H1 (cell line): Measurements from ENCODE around the gene CTU1. TPM values are rescaled to one million over a fixed set of nuclear protein-coding genes. Genes with fewer than 3 reads are reported as not detected.

Source experiments
- CTCF ChIA-PET: fragments of 300-600 bp; sonication (Branson Sonifier 250); formaldehyde crosslinking; loops from one replicate; lab custom pipeline; 2021; ENCODE audit not compliant: partially characterized antibody; lab: Charles Lee
- POLR2A ChIA-PET: fragments of 300-600 bp; sonication (Branson Sonifier 250); formaldehyde crosslinking; loops from one replicate; lab custom pipeline; 2021; ENCODE audit warnings: inconsistent platforms; ENCODE audit not compliant: partially characterized antibody; lab: Charles Lee
- DNase-seq, 2 experiments: peaks; one replicate each; pipeline versions ENCODE4 v3.0.0 to v3.0.0-alpha.2; 2010 to 2022; ENCODE audit warnings: low spot score in 2 of 2, low read depth in 1 of 2, mixed read lengths in 1 of 2
- FAIRE-seq: peaks from 2 replicates; lab custom pipeline; 2011; peaks lifted over from hg19 to GRCh38; lab: Jason Lieb, UNC
- H2AFZ ChIP-seq: 2 replicates; pipeline ENCODE4 v1.8.1; 2012; ENCODE audit warnings: low read length, inconsistent platforms
- H2AK5ac ChIP-seq: 2 replicates; pipeline ENCODE4 v1.6.1; 2013; ENCODE audit warnings: low read depth, low read length
- H2BK120ac ChIP-seq: replicated peaks from 2 replicates; pipeline ENCODE3; 2013; ENCODE audit warnings: low read depth, low read length, inconsistent platforms
- H2BK12ac ChIP-seq: 2 replicates; pipeline ENCODE4 v1.6.1; 2013; ENCODE audit warnings: low read depth, low read length
- H2BK15ac ChIP-seq: 2 replicates; pipeline ENCODE4 v1.6.1; 2013; ENCODE audit warnings: low read length
- H2BK20ac ChIP-seq: 2 replicates; pipeline ENCODE4 v1.6.1; 2013; ENCODE audit warnings: low read length
- H2BK5ac ChIP-seq: 2 replicates; pipeline ENCODE4 v1.6.1; 2013; ENCODE audit warnings: low read depth, low read length
- H3K14ac ChIP-seq: 2 replicates; pipeline ENCODE4 v1.6.1; 2013; ENCODE audit warnings: inconsistent platforms; ENCODE audit not compliant: insufficient read length
- H3K18ac ChIP-seq: 2 replicates; pipeline ENCODE4 v1.6.1; 2013; ENCODE audit warnings: low read length; ENCODE audit errors: extremely low read depth
- H3K23ac ChIP-seq: 2 replicates; pipeline ENCODE4 v1.6.1; 2013; ENCODE audit warnings: inconsistent platforms; ENCODE audit not compliant: insufficient read length
- H3K23me2 ChIP-seq: 2 replicates; pipeline ENCODE4 v1.6.1; 2013; ENCODE audit warnings: low read depth, low read length
- H3K27ac ChIP-seq: 2 replicates; pipeline ENCODE4 v1.6.1; 2011; ENCODE audit warnings: low read depth, low read length, inconsistent platforms
- H3K27me3 ChIP-seq, 4 experiments: replicated peaks in 1 of 4; 1 replicate in 1 of 4; 2 replicates in 3 of 4; pipeline versions ENCODE4 v1.6.1 to v1.8.1; 2011 to 2013; ENCODE audit warnings: low read length in 3 of 4, mild to moderate bottlenecking in 3 of 4, inconsistent platforms in 2 of 4, mixed read lengths in 2 of 4, moderate library complexity in 1 of 4; ENCODE audit not compliant: control insufficient read depth in 3 of 4, insufficient read depth in 3 of 4; ENCODE audit errors: extremely low read depth in 1 of 4
- H3K36me3 ChIP-seq, 4 experiments: 2 replicates each; pipeline versions ENCODE4 v1.6.1 to v1.8.1; 2011 to 2013; ENCODE audit warnings: mild to moderate bottlenecking in 4 of 4, low read length in 3 of 4, moderate library complexity in 2 of 4, control low read depth in 1 of 4, inconsistent platforms in 1 of 4; ENCODE audit not compliant: insufficient read depth in 4 of 4, control insufficient read depth in 2 of 4
- H3K4ac ChIP-seq: replicated peaks from 2 replicates; pipeline ENCODE3; 2013; ENCODE audit warnings: low read length, low read depth, mixed read lengths, inconsistent platforms; ENCODE audit not compliant: insufficient read length
- H3K4me1 ChIP-seq, 4 experiments: replicated peaks in 1 of 4; 1 replicate in 1 of 4; 2 replicates in 3 of 4; pipeline versions ENCODE4 v1.6.1 to v1.8.1; 2011 to 2013; ENCODE audit warnings: low read length in 3 of 4, inconsistent platforms in 2 of 4, mixed read lengths in 1 of 4; ENCODE audit not compliant: insufficient read depth in 4 of 4, control insufficient read depth in 3 of 4
- H3K4me2 ChIP-seq, 2 experiments: 2 replicates each; pipeline versions ENCODE4 v1.6.1 to v1.8.1; 2011 to 2013; ENCODE audit warnings: low read depth in 2 of 2, low read length in 2 of 2, control low read depth in 1 of 2, inconsistent platforms in 1 of 2, mild to moderate bottlenecking in 1 of 2; ENCODE audit not compliant: insufficient read depth in 1 of 2
- H3K4me3 ChIP-seq, 4 experiments: fragments of 200-600, 300-600 bp in 1 of 4; sonication (generic), shearing (Covaris generic), sonication (Bioruptor Twin) in 1 of 4; 2 replicates each; pipeline versions ENCODE4 v1.5.1 to v1.8.1; 2011 to 2016; ENCODE audit warnings: low read length in 4 of 4, low read depth in 3 of 4, control low read depth in 2 of 4, inconsistent platforms in 2 of 4, mild to moderate bottlenecking in 2 of 4, mixed read lengths in 1 of 4, moderate library complexity in 1 of 4; ENCODE audit not compliant: insufficient read depth in 2 of 4; ENCODE audit errors: extremely low read depth in 1 of 4
- H3K56ac ChIP-seq: replicated peaks from 2 replicates; pipeline ENCODE3; 2013; ENCODE audit warnings: low read depth, mild to moderate bottlenecking, mixed read lengths, low read length, inconsistent platforms; ENCODE audit not compliant: insufficient read length
- H3K79me1 ChIP-seq: 2 replicates; pipeline ENCODE4 v1.6.1; 2013; ENCODE audit warnings: low read depth, low read length, control low read depth
- H3K79me2 ChIP-seq, 2 experiments: 2 replicates each; pipeline versions ENCODE4 v1.6.1 to v1.8.1; 2012 to 2013; ENCODE audit warnings: low read length in 2 of 2, mild to moderate bottlenecking in 2 of 2, inconsistent platforms in 1 of 2; ENCODE audit not compliant: insufficient read depth in 2 of 2, control insufficient read depth in 1 of 2
- H3K9ac ChIP-seq, 4 experiments: replicated peaks in 1 of 4; 1 replicate in 1 of 4; 2 replicates in 3 of 4; pipeline versions ENCODE4 v1.6.1 to v1.8.1; 2011 to 2013; ENCODE audit warnings: low read depth in 3 of 4, low read length in 3 of 4, control low read depth in 2 of 4, mild to moderate bottlenecking in 2 of 4, moderate library complexity in 2 of 4, inconsistent platforms in 1 of 4; ENCODE audit errors: extremely low read depth in 1 of 4
- H3K9me3 ChIP-seq, 2 experiments: 2 replicates each; pipeline versions ENCODE4 v1.6.1 to v1.8.1; 2012 to 2013; ENCODE audit warnings: mild to moderate bottlenecking in 2 of 2, moderate library complexity in 2 of 2, control low read depth in 1 of 2, inconsistent platforms in 1 of 2, low read depth in 1 of 2, low read length in 1 of 2, mixed read lengths in 1 of 2; ENCODE audit not compliant: insufficient read depth in 2 of 2
- H4K20me1 ChIP-seq, 2 experiments: replicated peaks in 1 of 2; 2 replicates each; pipeline versions ENCODE3 to v1.8.1; 2011 to 2013; ENCODE audit warnings: inconsistent platforms in 2 of 2, low read length in 2 of 2, mild to moderate bottlenecking in 1 of 2; ENCODE audit not compliant: insufficient read depth in 2 of 2, control insufficient read depth in 1 of 2
- H4K5ac ChIP-seq: 2 replicates; pipeline ENCODE4 v1.6.1; 2013; ENCODE audit warnings: low read length, low read depth, mixed read lengths, inconsistent platforms; ENCODE audit not compliant: insufficient read length
- H4K8ac ChIP-seq: 2 replicates; pipeline ENCODE4 v1.8.0; 2013; ENCODE audit warnings: mild to moderate bottlenecking, moderate library complexity, low read length, inconsistent platforms; ENCODE audit not compliant: insufficient read depth; ENCODE audit errors: extremely low read depth
- H4K91ac ChIP-seq: replicated peaks from 2 replicates; pipeline ENCODE3; 2013; ENCODE audit warnings: low read length, mixed read lengths, inconsistent platforms; ENCODE audit not compliant: insufficient read length
- CHD1 ChIP-seq: IDR thresholded peaks from 2 replicates; pipeline ENCODE4 v1.6.1; 2012; ENCODE audit warnings: low read depth, low read length, improper control_type of control experiment
- CREB1 ChIP-seq: IDR thresholded peaks from 2 replicates; pipeline ENCODE4 v1.6.1; 2012; ENCODE audit warnings: inconsistent platforms
- EZH2 ChIP-seq: fragments of 200-600 bp; sonication (generic); IDR thresholded peaks from 2 replicates; pipeline ENCODE4 v1.7.1; 2012; ENCODE audit warnings: low read depth, mild to moderate bottlenecking, moderate library complexity, low read length, inconsistent platforms; ENCODE audit not compliant: severe bottlenecking
- JUN ChIP-seq: IDR thresholded peaks from 2 replicates; pipeline ENCODE4 v1.6.1; 2011; ENCODE audit warnings: low read depth, mild to moderate bottlenecking, improper control_type of control experiment, low read length
- MAFK ChIP-seq: IDR thresholded peaks from 2 replicates; pipeline ENCODE4 v1.6.1; 2012; ENCODE audit warnings: low read depth, mild to moderate bottlenecking, improper control_type of control experiment, low read length
- SIX5 ChIP-seq: IDR thresholded peaks from 2 replicates; pipeline ENCODE4 v1.6.1; 2011; ENCODE audit warnings: mild to moderate bottlenecking, low read depth, low read length
- WGBS, 2 experiments: shearing (Covaris generic) in 1 of 2; methylation state at CpG; one replicate each; pipeline versions ENCODE4 v1.1.6 to v1.1.7; 2013 to 2015; ENCODE audit warnings: low lambda C conversion rate in 2 of 2, mixed read lengths in 2 of 2, inconsistent platforms in 1 of 2, low coverage in 1 of 2, missing lambda C conversion rate in 1 of 2; ENCODE audit not compliant: insufficient replicate concordance in 2 of 2, insufficient coverage in 1 of 2, insufficient read length in 1 of 2; ENCODE audit errors: extremely low coverage in 1 of 2, missing lambda C conversion rate in 1 of 2; 5-methylcytosine and 5-hydroxymethylcytosine counted together
- polyA plus RNA-seq, 7 experiments: library from polyadenylated mRNA; depleted of rRNA in 3 of 7; stranded (reverse) in 5 of 7; unstranded in 2 of 7; fragments of >200 nt in 5 of 7; fragments of 200-250 nt in 2 of 7; gene quantifications; 1 replicate in 5 of 7; 2 replicates in 1 of 7; 4 replicates in 1 of 7; pipeline versions ENCODE4 v1.2.1 to v1.2.3, GENCODE V29; 2011 to 2013; ENCODE audit warnings: missing spikeins in 2 of 7, mixed read lengths in 2 of 7
- total RNA-seq: library from RNA; stranded (reverse); fragmentation: NEBNext Ultra II Directional; extraction: Animal tissue kit (Norgen Biotek cat#: 25700); gene quantifications from 2 replicates; pipeline ENCODE4 v1.2.1, GENCODE V29; 2021
- TF ChIP-seq, protein P1 (sequence below): IDR thresholded peaks from 2 replicates; pipeline ENCODE4 v1.6.1; 2011; ENCODE audit warnings: low read depth, mild to moderate bottlenecking, low read length; ENCODE audit not compliant: insufficient read depth

Gene CTU1
- total and polyA plus RNA-seq, 2 of the 8 experiments (the other 6 are each of a cell fraction or from before 2014, with no cell fraction given), result 4.6 to 7.2 TPM

DNA sequence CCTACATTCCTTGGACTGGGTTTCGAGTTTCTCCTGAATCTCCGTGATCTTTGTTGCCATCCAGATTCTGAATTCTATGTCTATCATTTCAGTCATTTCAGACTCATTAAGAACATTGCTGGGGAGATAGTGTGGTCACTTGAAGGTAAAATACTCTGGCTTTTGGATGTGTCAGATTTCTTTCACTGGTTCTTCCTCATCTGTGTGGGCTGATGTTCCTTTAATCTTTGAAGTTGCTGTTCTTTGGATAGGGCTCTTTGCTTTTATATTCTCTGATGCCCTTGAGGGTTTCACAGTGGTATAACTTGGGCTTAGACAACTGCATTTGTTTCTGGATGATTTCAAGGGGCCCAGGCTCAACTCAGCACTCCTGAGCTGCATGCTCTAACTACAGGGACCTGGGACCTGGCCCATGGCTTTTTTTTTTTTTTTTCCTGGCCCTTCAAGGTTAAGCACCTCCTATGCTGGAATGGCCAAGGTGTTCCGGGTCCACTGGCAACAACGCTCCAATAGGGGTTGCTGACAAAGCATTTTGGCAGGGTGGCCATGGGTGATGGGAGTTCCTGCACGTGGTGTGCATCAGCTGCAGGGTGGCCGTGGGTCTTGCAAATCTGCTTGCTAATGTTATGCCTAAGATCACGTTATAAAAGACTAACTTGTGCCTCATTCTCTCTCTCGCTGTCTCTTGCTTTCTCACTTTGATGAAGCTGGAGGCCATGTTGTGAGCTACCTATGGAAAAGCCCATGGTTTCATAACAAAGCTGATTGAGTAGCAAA lies 28.0 kb upstream of the CTU1 start:
- no peak for TF ChIP-seq EZH2
- no peak for TF ChIP-seq CHD1
- no peak for TF ChIP-seq MAFK
- no peak for TF ChIP-seq SIX5
- TF ChIP-seq CREB1, result no peak
- TF ChIP-seq, protein P1, sequence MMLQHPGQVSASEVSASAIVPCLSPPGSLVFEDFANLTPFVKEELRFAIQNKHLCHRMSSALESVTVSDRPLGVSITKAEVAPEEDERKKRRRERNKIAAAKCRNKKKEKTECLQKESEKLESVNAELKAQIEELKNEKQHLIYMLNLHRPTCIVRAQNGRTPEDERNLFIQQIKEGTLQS, result no peak
- TF ChIP-seq JUN, result no peak
- TF ChIP-seq, all 59 proteins: peak for 0
- Histone ChIP-seq H3K36me3 (no peaks in the 10 kb centered on the region), H3K27ac (no peak overlapping the region), H4K20me1 (no peaks in the 10 kb centered on the region), H3K4me1 (peaks cover 4 to 6% (median 5%) of the 10 kb centered on the region in 4 experiments; a peak in 5 of 7 replicates), H3K23me2 (no peaks in the 10 kb centered on the region), H2AK5ac (no peak overlapping the region), H2BK5ac (no peak overlapping the region), H3K4me3 (no peak overlapping the region), H3K9ac (no peak overlapping the region), H3K79me2 (no peaks in the 10 kb centered on the region), H3K27me3 (no peaks in the 10 kb centered on the region), H3K56ac (no peak overlapping the region), H3K23ac (no peak overlapping the region), H2BK20ac (no peak overlapping the region), H3K79me1 (no peaks in the 10 kb centered on the region), H3K14ac (no peak overlapping the region), H3K9me3 (no peaks in the 10 kb centered on the region), H4K91ac (no peak overlapping the region), H2BK120ac (no peak overlapping the region), H2BK12ac (no peak overlapping the region), H4K8ac (no peak overlapping the region), H2AFZ (no peak overlapping the region), H4K5ac (no peak overlapping the region), H3K18ac (no peak overlapping the region), H3K4ac (no peak overlapping the region), H2BK15ac (no peak overlapping the region), H3K4me2 (no peak overlapping the region)
- no peak for DNase-seq
- FAIRE-seq, result no peak
- ChIA-PET POLR2A (no interaction called here), CTCF (interaction anchor here (1.7 to 3.0 kb wide), 2 partner anchors 11 to 22 kb away, joined by 5 to 16 read pairs; no protein-coding TSS in a partner anchor)
- 92% methylated on average over 7 of the region's 8 CpGs; no CpG with 5 or more reads in 1 of the 2 experiments for WGBS, 2 experiments
